Activated effector memory CD4-positive, alpha-beta T cell treated with anti-CD3 and anti-CD28 coated beads, Interleukin-2, amount 50 U/mL, for 16 hours (primary cell): ENCODE measurements around the gene TKT.
A peak's percentile ranks its signal among the peaks of the same experiment; 100 is the strongest.

Experiments used
- DNase-seq: peaks from one replicate; pipeline ENCODE4 v3.0.0-alpha.2; 2020

TKT gene

GRCh38 chr3:53224026-53224425, 31.8 kb downstream of the TKT start:
- DNase-seq, result no peak

GRCh38 chr3:53223541-53223966, 32.3 kb downstream of the TKT start:
- DNase-seq, result peak; percentile 59

GRCh38 chr3:53223025-53223424, 32.8 kb downstream of the TKT start:
- DNase-seq, result peak; percentile 61

- DNase-seq, result peak; percentile 58
These were observed 33.5 kb downstream of the TKT start for GRCh38 chr3:53222183-53222901.

GRCh38 chr3:53221827-53222182, 34.0 kb downstream of the TKT start:
- DNase-seq, result no peak

- peak; percentile 12 for DNase-seq
These were observed 34.5 kb downstream of the TKT start for GRCh38 chr3:53221345-53221744.

GRCh38 chr3:53219895-53220483, 35.8 kb downstream of the TKT start:
- peak; percentile 90 for DNase-seq

- peak; percentile 42 for DNase-seq
These were observed 37.7 kb downstream of the TKT start for GRCh38 chr3:53218131-53218530.

GRCh38 chr3:53217175-53217574, 38.6 kb downstream of the TKT start:
- peak; percentile 2 for DNase-seq

- DNase-seq, result peak; percentile 19
These were observed 39.1 kb downstream of the TKT start for GRCh38 chr3:53216723-53217122.

- DNase-seq, result no peak
These were observed 40.0 kb downstream of the TKT start for GRCh38 chr3:53215816-53216215.

GRCh38 chr3:53213276-53213675, 42.5 kb downstream of the TKT start:
- no peak for DNase-seq

- no peak for DNase-seq
These were observed 43.8 kb downstream of the TKT start for GRCh38 chr3:53211706-53212702.

- no peak for DNase-seq
These were observed 53.3 kb downstream of the TKT start for GRCh38 chr3:53202331-53203015.

- no peak for DNase-seq
These were observed 55.0 kb downstream of the TKT start for GRCh38 chr3:53200501-53201498.

GRCh38 chr3:53199834-53200233, 56.0 kb downstream of the TKT start:
- no peak for DNase-seq

- DNase-seq, result no peak
These were observed 56.8 kb downstream of the TKT start for GRCh38 chr3:53198996-53199395.

- DNase-seq, result peak; percentile 47
These were observed 57.4 kb downstream of the TKT start for GRCh38 chr3:53198256-53198977.

GRCh38 chr3:53196575-53197407, 59.0 kb downstream of the TKT start:
- DNase-seq, result peak; percentile 75
